Thoracic aorta (tissue), 2 donors: ENCODE data around the gene ADCY2. TPM values are rescaled to one million over a fixed set of nuclear protein-coding genes. Genes with fewer than 3 reads are reported as not detected.

Source experiments
- ATAC-seq: fragments of 150-250 bp; one replicate; pipeline ENCODE4 v1.8.0; 2017; ENCODE audit warnings: low read depth; ENCODE audit not compliant: insufficient number of reproducible peaks, low FRiP score
- DNase-seq: peaks from one replicate; pipeline ENCODE4 v3.0.0-alpha.2; 2020; ENCODE audit warnings: low spot score
- H3K27ac ChIP-seq, 2 donors: fragments of 200-600 bp; sonication (generic); 1 replicate in 1 of 2; 2 replicates in 1 of 2; pipeline ENCODE4 v1.5.1; 2016; ENCODE audit warnings: mild to moderate bottlenecking in 2 of 2, moderate library complexity in 2 of 2
- H3K27me3 ChIP-seq: fragments of 200-600 bp; sonication (generic); replicated peaks from 2 replicates; pipeline ENCODE4 v1.6.0; 2016; ENCODE audit warnings: mild to moderate bottlenecking; ENCODE audit not compliant: insufficient read depth
- H3K36me3 ChIP-seq: fragments of 200-600 bp; sonication (generic); one replicate; pipeline ENCODE4 v1.5.1; 2016
- H3K4me1 ChIP-seq, 2 donors: fragments of 200-600 bp; sonication (generic); 1 replicate in 1 of 2; 2 replicates in 1 of 2; pipeline versions ENCODE4 v1.5.1 to v1.6.0; 2016; ENCODE audit warnings: low read depth in 2 of 2, mild to moderate bottlenecking in 1 of 2; ENCODE audit not compliant: control insufficient read depth in 1 of 2
- H3K4me3 ChIP-seq: fragments of 200-600 bp; sonication (generic); 2 replicates; pipeline ENCODE4 v1.5.1; 2016; ENCODE audit warnings: mild to moderate bottlenecking
- H3K9me3 ChIP-seq: fragments of 200-600 bp; sonication (generic); 2 replicates; pipeline ENCODE4 v1.5.1; 2016
- total RNA-seq, 2 donors: library from RNA; depleted of rRNA; stranded (reverse); fragments of >200 nt; gene quantifications; one replicate each; pipeline versions ENCODE4 v1.1.0 to v1.2.3, GENCODE V29; 2016
- TF ChIP-seq, protein P1 (sequence below): fragments of 200-600 bp; sonication (generic); IDR thresholded peaks from one replicate; pipeline ENCODE4 v1.5.1; 2019; ENCODE audit warnings: antibody characterized with exemption

Gene ADCY2
- total RNA-seq, 2 donors from 2014 or later, result 5.0 to 14.8 TPM

DNA sequence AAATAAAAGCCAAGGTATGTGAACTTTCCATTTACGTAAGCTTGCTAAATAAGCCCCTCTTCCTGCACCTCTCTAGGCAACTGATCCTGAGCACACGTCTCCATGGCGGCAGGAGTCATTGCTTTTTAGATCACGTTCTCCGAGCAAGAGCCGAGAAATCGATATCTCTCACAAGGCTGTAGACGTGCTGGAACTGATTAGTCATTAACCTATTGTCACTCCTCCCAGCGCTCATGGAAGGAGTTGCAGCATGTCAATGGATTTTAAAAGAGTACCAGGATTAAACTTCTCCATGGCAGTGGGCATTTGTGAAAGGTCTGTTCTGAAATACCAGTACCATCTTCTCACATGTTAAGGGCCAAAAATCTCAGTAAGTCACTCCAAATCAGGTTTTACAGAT is 4.7 kb upstream of the ADCY2 start:
- DNase-seq (no peak), ATAC-seq (no peak)
- Histone ChIP-seq H3K9me3 (no peaks in the 10 kb centered on the region), H3K27ac (no peak overlapping the region), H3K4me3 (no peak overlapping the region), H3K36me3 (no peaks in the 10 kb centered on the region), H3K4me1 (peaks cover 0 to 5% of the 10 kb centered on the region in 2 donors), H3K27me3 (no peaks in the 10 kb centered on the region)
- TF ChIP-seq, protein P1, sequence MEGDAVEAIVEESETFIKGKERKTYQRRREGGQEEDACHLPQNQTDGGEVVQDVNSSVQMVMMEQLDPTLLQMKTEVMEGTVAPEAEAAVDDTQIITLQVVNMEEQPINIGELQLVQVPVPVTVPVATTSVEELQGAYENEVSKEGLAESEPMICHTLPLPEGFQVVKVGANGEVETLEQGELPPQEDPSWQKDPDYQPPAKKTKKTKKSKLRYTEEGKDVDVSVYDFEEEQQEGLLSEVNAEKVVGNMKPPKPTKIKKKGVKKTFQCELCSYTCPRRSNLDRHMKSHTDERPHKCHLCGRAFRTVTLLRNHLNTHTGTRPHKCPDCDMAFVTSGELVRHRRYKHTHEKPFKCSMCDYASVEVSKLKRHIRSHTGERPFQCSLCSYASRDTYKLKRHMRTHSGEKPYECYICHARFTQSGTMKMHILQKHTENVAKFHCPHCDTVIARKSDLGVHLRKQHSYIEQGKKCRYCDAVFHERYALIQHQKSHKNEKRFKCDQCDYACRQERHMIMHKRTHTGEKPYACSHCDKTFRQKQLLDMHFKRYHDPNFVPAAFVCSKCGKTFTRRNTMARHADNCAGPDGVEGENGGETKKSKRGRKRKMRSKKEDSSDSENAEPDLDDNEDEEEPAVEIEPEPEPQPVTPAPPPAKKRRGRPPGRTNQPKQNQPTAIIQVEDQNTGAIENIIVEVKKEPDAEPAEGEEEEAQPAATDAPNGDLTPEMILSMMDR, result no peak

DNA sequence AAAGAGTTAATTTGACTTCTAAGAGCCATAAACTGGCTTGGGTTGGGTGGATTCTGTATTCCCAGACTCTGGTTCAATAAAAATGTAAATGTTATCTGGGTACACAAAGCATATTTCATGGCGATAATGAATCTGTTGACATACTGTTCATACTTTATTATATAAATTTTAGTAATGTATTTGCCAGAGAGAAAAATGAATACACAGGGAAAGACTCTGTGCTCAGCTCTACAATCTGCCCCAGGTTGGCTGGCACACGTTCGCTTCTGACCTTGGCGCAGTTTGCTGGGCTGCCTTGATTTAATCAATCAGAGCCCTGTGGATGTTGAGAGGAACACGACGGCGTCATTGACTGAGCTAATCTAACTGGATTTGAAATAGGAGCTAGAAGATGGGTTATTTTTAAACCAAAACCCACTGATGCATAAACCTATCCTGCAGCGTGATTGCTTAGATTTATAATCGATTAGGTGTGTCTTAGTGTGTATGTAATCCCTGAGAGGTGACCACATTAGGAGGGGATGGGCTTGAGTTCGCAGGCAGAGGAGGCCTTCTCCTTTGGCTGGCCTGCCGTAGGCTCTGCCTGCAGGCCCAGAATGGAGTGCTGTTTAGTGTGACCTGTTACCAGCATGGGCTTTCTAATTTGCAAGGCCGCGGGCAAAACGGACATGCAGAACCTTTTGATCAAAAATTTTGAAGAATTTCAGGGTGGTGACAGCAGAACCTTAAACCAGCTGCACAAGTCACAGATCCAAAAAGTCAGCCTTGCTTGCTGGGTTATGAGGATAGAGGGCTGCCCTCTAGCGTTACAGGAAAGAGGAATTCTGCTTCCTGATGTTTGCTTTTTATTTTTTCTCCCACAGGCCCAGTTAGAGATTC is 3.9 kb upstream of the ADCY2 start:
- Histone ChIP-seq H3K9me3 (no peaks in the 10 kb centered on the region), H3K27ac (no peak overlapping the region), H3K36me3 (no peaks in the 10 kb centered on the region), H3K4me3 (no peak overlapping the region), H3K27me3 (no peaks in the 10 kb centered on the region), H3K4me1 (peaks cover 0 to 5% of the 10 kb centered on the region in 2 donors)
- DNase-seq (no peak), ATAC-seq (peak; percentile 48)
- TF ChIP-seq, protein P1, result peak; percentile 55

DNA sequence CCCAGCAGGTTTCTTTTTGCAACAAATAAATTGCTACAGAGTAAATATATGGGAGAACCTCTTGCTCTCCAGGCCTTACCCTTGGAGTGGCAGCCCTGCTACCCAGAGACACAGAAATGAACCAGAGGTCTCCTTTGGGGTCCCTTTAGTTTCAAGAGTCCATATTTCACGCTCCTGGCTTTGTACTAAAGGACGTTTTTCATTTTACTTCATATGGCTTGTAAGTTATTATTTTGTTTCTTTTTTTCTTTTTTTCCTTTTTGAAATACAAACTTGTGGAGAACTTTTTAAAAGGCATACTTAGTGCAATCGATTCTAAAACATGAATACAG is 3.3 kb upstream of the ADCY2 start:
- no peak overlapping the region for H3K4me3 ChIP-seq
- H3K27ac ChIP-seq, result no peak overlapping the region
- DNase-seq, result no peak
- TF ChIP-seq, protein P1, result no peak
- peaks cover 0 to 5% of the 10 kb centered on the region in 2 donors for H3K4me1 ChIP-seq
- no peaks in the 10 kb centered on the region for H3K9me3 ChIP-seq
- ATAC-seq, result no peak
- H3K27me3 ChIP-seq, result no peaks in the 10 kb centered on the region
- H3K36me3 ChIP-seq, result no peaks in the 10 kb centered on the region

DNA sequence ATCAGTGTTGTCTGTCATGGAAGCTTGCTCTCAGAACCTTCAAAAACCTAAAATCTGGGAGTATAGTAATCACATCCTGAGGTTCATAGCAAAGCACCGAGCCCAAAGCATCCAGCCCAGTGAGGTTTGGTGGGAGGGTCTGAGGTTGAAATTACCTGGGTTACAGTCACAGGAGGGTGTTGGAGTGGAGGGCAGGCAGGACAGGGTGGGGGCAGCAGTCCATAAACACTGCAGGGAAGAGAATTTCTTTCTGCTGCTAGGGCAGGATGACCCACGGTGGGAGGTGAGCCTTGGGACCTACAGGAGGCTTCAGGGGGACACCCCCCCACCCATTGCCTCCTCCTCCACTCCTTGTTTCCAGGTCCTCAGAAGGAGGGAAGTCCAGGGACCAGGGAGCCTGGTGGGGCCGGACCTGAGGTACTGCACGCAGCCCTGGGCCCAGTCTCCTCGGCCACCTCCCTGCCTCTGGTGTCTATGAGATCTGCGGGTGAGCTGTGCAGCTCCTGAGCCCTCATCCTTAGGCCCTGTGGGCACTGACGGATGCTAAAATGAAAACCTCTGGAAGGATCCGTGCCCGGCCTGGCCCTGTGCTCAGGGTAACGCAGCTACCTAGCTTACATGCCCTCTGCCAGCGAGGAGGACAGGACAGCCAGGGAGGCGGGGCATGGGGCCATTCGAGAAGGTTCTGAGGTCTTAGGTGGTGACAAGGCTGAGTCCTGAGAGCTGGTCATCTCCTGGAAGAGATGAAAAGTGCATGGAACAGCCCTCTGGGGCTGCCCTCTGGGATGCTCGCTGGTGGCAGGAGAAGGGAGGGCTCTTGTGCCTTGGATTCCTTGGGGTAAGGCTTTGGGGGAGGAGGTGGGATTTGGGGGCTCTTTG is 1.8 kb upstream of the ADCY2 start:
- no peak overlapping the region for H3K4me3 ChIP-seq
- H3K9me3 ChIP-seq, result no peaks in the 10 kb centered on the region
- no peak for DNase-seq
- peak overlapping the region; percentile 26 to 76 for H3K27ac ChIP-seq
- ATAC-seq, result no peak
- H3K36me3 ChIP-seq, result no peaks in the 10 kb centered on the region
- no peaks in the 10 kb centered on the region for H3K27me3 ChIP-seq
- TF ChIP-seq, protein P1, result no peak
- peaks cover 0 to 5% of the 10 kb centered on the region in 2 donors for H3K4me1 ChIP-seq

DNA sequence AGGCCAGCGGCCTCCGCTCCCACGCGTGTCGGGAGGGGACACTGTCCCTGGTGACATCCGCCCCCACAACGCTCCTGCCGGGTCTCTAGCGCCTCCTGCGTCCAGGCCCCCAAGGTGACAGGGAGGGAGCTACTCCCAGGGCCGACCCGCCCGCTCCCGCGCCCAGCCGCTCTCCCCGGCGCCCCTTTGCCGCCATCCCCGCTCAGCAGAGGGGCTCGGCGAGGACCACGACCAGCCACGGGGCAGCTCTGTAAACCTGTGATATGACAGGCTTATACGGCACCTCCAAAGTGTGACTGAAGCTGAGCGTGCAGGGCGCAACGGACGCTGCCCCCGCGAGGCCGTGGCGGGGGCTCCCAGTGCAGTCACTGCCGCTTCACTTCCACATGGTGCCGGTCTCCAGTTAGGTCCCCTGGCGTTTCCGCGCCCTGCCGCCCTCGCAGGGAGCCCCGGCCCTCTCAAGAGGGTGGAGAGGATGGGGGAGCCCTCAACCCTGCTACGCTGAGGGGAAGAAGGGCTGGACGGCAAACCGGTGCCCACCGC is 978 bp upstream of the ADCY2 start:
- Histone ChIP-seq H3K27me3 (no peaks in the 10 kb centered on the region), H3K4me3 (peak overlapping the region; percentile 74), H3K27ac (peak overlapping the region; percentile 61 to 76), H3K36me3 (no peaks in the 10 kb centered on the region), H3K9me3 (no peaks in the 10 kb centered on the region), H3K4me1 (peaks cover 0 to 5% of the 10 kb centered on the region in 2 donors)
- TF ChIP-seq, protein P1, result no peak
- ATAC-seq, result no peak
- DNase-seq, result no peak
